ENCODE data around the gene PPP6R3.

GRCh38 chr11:68565768-68566167 lies 105.2 kb downstream of the PPP6R3 start:
- TF ChIP-seq POLR2A (IDR thresholded peaks at IDR 0.05) (no peak), POLR2AphosphoS5 (IDR thresholded peaks at IDR 0.05) (no peak)
